Astrocyte (in vitro differentiated cells and primary cell): ENCODE data around the gene PLPPR1. TPM values are rescaled to one million over a fixed set of nuclear protein-coding genes. Genes with fewer than 3 reads are reported as not detected.

Source experiments
- DNase-seq: peaks from one replicate; pipeline ENCODE4 v3.0.0-alpha.2; 2010; ENCODE audit warnings: low read depth
- FAIRE-seq: peaks from 2 replicates; lab custom pipeline; 2011; peaks lifted over from hg19 to GRCh38; lab: Jason Lieb, UNC
- H2AFZ ChIP-seq: 2 replicates; pipeline ENCODE4 v1.6.0; 2012; ENCODE audit warnings: low read depth, low read length, inconsistent platforms
- H3K27ac ChIP-seq: 2 replicates; pipeline ENCODE4 v1.5.1; 2011; ENCODE audit warnings: low read depth, low read length, inconsistent platforms
- H3K27me3 ChIP-seq: 2 replicates; pipeline ENCODE4 v1.6.0; 2011; ENCODE audit warnings: low read length, inconsistent platforms; ENCODE audit not compliant: insufficient read depth
- H3K36me3 ChIP-seq: 2 replicates; pipeline ENCODE4 v1.5.1; 2011; ENCODE audit warnings: low read length, inconsistent platforms; ENCODE audit not compliant: insufficient read depth
- H3K4me1 ChIP-seq: 2 replicates; pipeline ENCODE4 v1.5.1; 2011; ENCODE audit warnings: low read length, inconsistent platforms; ENCODE audit not compliant: insufficient read depth
- H3K4me2 ChIP-seq: 2 replicates; pipeline ENCODE4 v1.6.0; 2012; ENCODE audit warnings: low read length, inconsistent platforms
- H3K4me3 ChIP-seq: 2 replicates; pipeline ENCODE4 v1.5.1; 2011; ENCODE audit warnings: low read depth, mild to moderate bottlenecking, low read length, inconsistent platforms; ENCODE audit not compliant: insufficient read depth
- H3K79me2 ChIP-seq: 2 replicates; pipeline ENCODE4 v1.6.0; 2012; ENCODE audit warnings: mild to moderate bottlenecking, low read length, inconsistent platforms; ENCODE audit not compliant: insufficient read depth
- H3K9ac ChIP-seq: 2 replicates; pipeline ENCODE4 v1.6.0; 2012; ENCODE audit warnings: mild to moderate bottlenecking, low read length, inconsistent platforms
- H3K9me3 ChIP-seq: 2 replicates; pipeline ENCODE4 v1.5.1; 2012; ENCODE audit warnings: low read depth, mild to moderate bottlenecking, low read length, inconsistent platforms; ENCODE audit not compliant: insufficient read depth
- H4K20me1 ChIP-seq: 2 replicates; pipeline ENCODE4 v1.6.0; 2012; ENCODE audit warnings: low read length, inconsistent platforms; ENCODE audit not compliant: insufficient read depth
- H3K27ac Mint-ChIP-seq: one replicate; pipeline ENCODE4 v1.8.0; 2021; ENCODE audit warnings: mild to moderate bottlenecking, mixed read lengths; ENCODE audit not compliant: unreplicated experiment
- H3K27me3 Mint-ChIP-seq: one replicate; pipeline ENCODE4 v1.8.0; 2021; ENCODE audit warnings: low read depth, mixed read lengths; ENCODE audit not compliant: unreplicated experiment
- H3K36me3 Mint-ChIP-seq: one replicate; pipeline ENCODE4 v1.8.0; 2021; ENCODE audit warnings: low read depth, mixed read lengths; ENCODE audit not compliant: unreplicated experiment
- H3K4me1 Mint-ChIP-seq: one replicate; pipeline ENCODE4 v1.8.0; 2021; ENCODE audit warnings: low read depth, mixed read lengths; ENCODE audit not compliant: unreplicated experiment
- H3K4me3 Mint-ChIP-seq: one replicate; pipeline ENCODE4 v1.8.0; 2021; ENCODE audit warnings: mild to moderate bottlenecking, moderate library complexity, mixed read lengths; ENCODE audit not compliant: unreplicated experiment
- H3K9me3 Mint-ChIP-seq: one replicate; pipeline ENCODE4 v1.8.0; 2021; ENCODE audit warnings: mild to moderate bottlenecking, mixed read lengths; ENCODE audit not compliant: unreplicated experiment
- CTCF ChIP-seq: IDR thresholded peaks from 2 replicates; pipeline ENCODE4 v1.5.1; 2011; ENCODE audit warnings: low read depth, mild to moderate bottlenecking, inconsistent platforms, low read length, moderate library complexity; ENCODE audit not compliant: insufficient read depth
- EZH2 ChIP-seq: IDR thresholded peaks from 2 replicates; pipeline ENCODE4 v1.6.1; 2012; ENCODE audit warnings: mild to moderate bottlenecking, low read length, inconsistent platforms; ENCODE audit not compliant: insufficient read depth
- total RNA-seq: library from RNA; stranded (reverse); gene quantifications from 2 replicates; pipeline ENCODE4 v1.2.1, GENCODE V29; 2021

Gene PLPPR1
- total RNA-seq, 1 donor from 2014 or later: not detected

GRCh38 chr9:101139082-101139481 lies 110.6 kb downstream of the PLPPR1 start:
- H2AFZ ChIP-seq: no peak overlapping the region
- no peaks in the 10 kb centered on the region for H3K4me1 ChIP-seq
- H3K79me2 ChIP-seq: no peaks in the 10 kb centered on the region
- H3K9me3 Mint-ChIP-seq: no peaks in the 10 kb centered on the region
- no peak overlapping the region for H3K4me2 ChIP-seq
- H3K36me3 Mint-ChIP-seq: no peaks in the 10 kb centered on the region
- DNase-seq: no peak
- no peaks in the 10 kb centered on the region for H4K20me1 ChIP-seq
- peaks cover 13% of the 10 kb centered on the region for H3K27me3 Mint-ChIP-seq
- no peak overlapping the region for H3K4me3 ChIP-seq
- H3K27me3 ChIP-seq: no peaks in the 10 kb centered on the region
- H3K9ac ChIP-seq: no peak overlapping the region
- no peak overlapping the region for H3K27ac Mint-ChIP-seq
- FAIRE-seq: no peak
- TF ChIP-seq EZH2 (no peak), CTCF (no peak)
- H3K9me3 ChIP-seq: no peaks in the 10 kb centered on the region
- H3K4me3 Mint-ChIP-seq: no peak overlapping the region
- no peaks in the 10 kb centered on the region for H3K4me1 Mint-ChIP-seq
- H3K27ac ChIP-seq: no peak overlapping the region
- H3K36me3 ChIP-seq: no peaks in the 10 kb centered on the region

- Histone ChIP-seq H3K9me3 (no peaks in the 10 kb centered on the region), H3K4me2 (no peak overlapping the region), H3K4me3 (no peak overlapping the region), H3K79me2 (no peaks in the 10 kb centered on the region), H3K36me3 (no peaks in the 10 kb centered on the region), H4K20me1 (no peaks in the 10 kb centered on the region), H3K27me3 (no peaks in the 10 kb centered on the region), H3K4me1 (no peaks in the 10 kb centered on the region), H3K27ac (no peak overlapping the region), H3K9ac (no peak overlapping the region), H2AFZ (no peak overlapping the region)
- Mint-ChIP-seq H3K9me3 (no peaks in the 10 kb centered on the region), H3K27me3 (peaks cover 8% of the 10 kb centered on the region), H3K27ac (no peak overlapping the region), H3K4me3 (no peak overlapping the region), H3K4me1 (no peaks in the 10 kb centered on the region), H3K36me3 (no peaks in the 10 kb centered on the region)
- TF ChIP-seq EZH2 (no peak), CTCF (no peak)
- FAIRE-seq (no peak), DNase-seq (no peak)
Measured at GRCh38 chr9:101140764-101141163, 112.2 kb downstream of the PLPPR1 start.

- Mint-ChIP-seq H3K9me3 (no peaks in the 10 kb centered on the region), H3K36me3 (no peaks in the 10 kb centered on the region), H3K4me3 (no peak overlapping the region), H3K27me3 (no peaks in the 10 kb centered on the region), H3K27ac (no peak overlapping the region), H3K4me1 (no peaks in the 10 kb centered on the region)
- Histone ChIP-seq H4K20me1 (no peaks in the 10 kb centered on the region), H3K79me2 (no peaks in the 10 kb centered on the region), H3K4me2 (no peak overlapping the region), H3K27ac (no peak overlapping the region), H3K36me3 (no peaks in the 10 kb centered on the region), H2AFZ (no peak overlapping the region), H3K9me3 (peaks cover 3% of the 10 kb centered on the region), H3K27me3 (no peaks in the 10 kb centered on the region), H3K4me3 (no peak overlapping the region), H3K4me1 (no peaks in the 10 kb centered on the region), H3K9ac (no peak overlapping the region)
- no peak for TF ChIP-seq EZH2
- no peak for TF ChIP-seq CTCF
- no peak for FAIRE-seq
- DNase-seq: no peak
Measured at GRCh38 chr9:101146508-101146907, 118.0 kb downstream of the PLPPR1 start.
